HepG2 (cell line): Measurements from ENCODE around the gene WWP2. TPM values are rescaled to one million over a fixed set of nuclear protein-coding genes. Genes with fewer than 3 reads are reported as not detected.

ENCODE experiments used
- ATAC-seq: fragments of 200-7000 bp; cut with Tn5 transposase; 3 replicates; pipeline ENCODE4 v1.9.1; 2020; ENCODE audit warnings: mild to moderate bottlenecking, moderate library complexity
- BruUV-seq: library from RNA; stranded (reverse); fragments of 400-500 nt; replicated peaks from 2 replicates; lab custom pipeline; 2021; lab: Mats Ljungman, UMichigan
- CTCF ChIA-PET: fragments of 300-600 bp; formaldehyde crosslinking; extraction: SDS; loops from one replicate; lab custom pipeline; 2021; ENCODE audit warnings: low total read pairs, inconsistent platforms, low intra/inter-chr PET ratio; lab: Yijun Ruan, JAX
- POLR2A ChIA-PET: fragments of 350-600 bp; sonication (Branson Sonifier 250); formaldehyde crosslinking; loops from one replicate; lab custom pipeline; 2020; ENCODE audit warnings: antibody characterized with exemption, inconsistent platforms; lab: Yijun Ruan, JAX
- DNase-seq: peaks from one replicate; pipeline ENCODE4 v3.0.0-alpha.2; 2015; ENCODE audit warnings: low spot score
- FAIRE-seq: peaks from 3 replicates; lab custom pipeline; 2011; peaks lifted over from hg19 to GRCh38; lab: Jason Lieb, UNC
- H2AFZ ChIP-seq: one replicate; pipeline ENCODE4 v1.6.1; 2011; ENCODE audit warnings: low read length, inconsistent platforms
- H3K27ac ChIP-seq: fragments of 300-600 bp; 3 replicates; pipeline ENCODE4 v1.8.0; 2011; ENCODE audit warnings: mixed run types, mild to moderate bottlenecking, mixed read lengths, low read length, inconsistent platforms; ENCODE audit not compliant: insufficient read depth; ENCODE audit errors: extremely low read length
- H3K27me3 ChIP-seq, 2 experiments: fragments of 200-600 bp in 1 of 2; 2 replicates in 1 of 2; 3 replicates in 1 of 2; pipeline versions ENCODE4 v1.6.0 to v1.8.0; 2011; ENCODE audit warnings: low read length in 2 of 2, mild to moderate bottlenecking in 2 of 2, moderate library complexity in 2 of 2, inconsistent platforms in 1 of 2; ENCODE audit not compliant: insufficient read depth in 2 of 2, control insufficient read depth in 1 of 2
- H3K36me3 ChIP-seq, 2 experiments: fragments of 200-600 bp in 1 of 2; replicated peaks in 1 of 2; 2 replicates in 1 of 2; 3 replicates in 1 of 2; pipeline versions ENCODE4 v1.5.1 to v1.8.0; 2011; ENCODE audit warnings: low read length in 2 of 2, inconsistent platforms in 1 of 2; ENCODE audit not compliant: insufficient read depth in 2 of 2, control insufficient read depth in 1 of 2
- H3K4me1 ChIP-seq: 2 replicates; pipeline ENCODE4 v1.5.1; 2012; ENCODE audit warnings: low read length, inconsistent platforms; ENCODE audit not compliant: insufficient read depth
- H3K4me2 ChIP-seq: 2 replicates; pipeline ENCODE4 v1.6.0; 2011; ENCODE audit warnings: low read depth, low read length, inconsistent platforms
- H3K4me3 ChIP-seq, 3 experiments: fragments of 200-600 bp in 1 of 3; sonication (generic), shearing (Covaris generic) in 1 of 3; replicated peaks in 1 of 3; 2 replicates each; pipeline ENCODE4 v1.5.1; 2011 to 2016; ENCODE audit warnings: low read length in 3 of 3, inconsistent platforms in 2 of 3, low read depth in 2 of 3, mild to moderate bottlenecking in 2 of 3, control low read depth in 1 of 3, mixed read lengths in 1 of 3; ENCODE audit not compliant: insufficient read depth in 1 of 3
- H3K79me2 ChIP-seq: one replicate; pipeline ENCODE4 v1.6.1; 2011; ENCODE audit warnings: low read length, inconsistent platforms; ENCODE audit not compliant: insufficient read depth
- H3K9ac ChIP-seq: 2 replicates; pipeline ENCODE4 v1.6.0; 2011; ENCODE audit warnings: mild to moderate bottlenecking, low read depth, low read length, inconsistent platforms; ENCODE audit not compliant: insufficient read depth
- H3K9me3 ChIP-seq: 2 replicates; pipeline ENCODE4 v1.5.1; 2012; ENCODE audit warnings: mild to moderate bottlenecking, low read length
- H4K20me1 ChIP-seq: 2 replicates; pipeline ENCODE4 v1.6.0; 2011; ENCODE audit warnings: inconsistent platforms, mild to moderate bottlenecking, low read length, moderate library complexity; ENCODE audit not compliant: insufficient read depth
- HDAC1 ChIP-seq: sonication (generic); formaldehyde crosslinking; IDR thresholded peaks from 2 replicates; pipeline ENCODE4 v1.5.1; 2020; ENCODE audit warnings: mild to moderate bottlenecking, missing genetic modification reagents
- HDAC6 ChIP-seq: fragments of 200-600 bp; sonication (generic); IDR thresholded peaks from 2 replicates; pipeline ENCODE4 v1.7.0; 2017; ENCODE audit warnings: mild to moderate bottlenecking, antibody characterized with exemption, low read length, low read depth
- HNRNPH1 ChIP-seq: fragments of 200-400 bp; formaldehyde crosslinking; optimal IDR thresholded peaks from 2 replicates; pipeline ENCODE3; 2017; ENCODE audit warnings: mild to moderate bottlenecking, low read depth, low read length
- JDP2 ChIP-seq: sonication (generic); formaldehyde crosslinking; IDR thresholded peaks from 2 replicates; pipeline ENCODE4 v1.8.1; 2022; ENCODE audit warnings: missing genetic modification reagents, borderline replicate concordance
- KMT2B ChIP-seq: IDR thresholded peaks from 2 replicates; pipeline ENCODE4 v1.6.1; 2016; ENCODE audit warnings: missing genetic modification reagents, missing compliant biosample characterization
- POLR2G ChIP-seq: fragments of 200-400 bp; formaldehyde crosslinking; IDR thresholded peaks from 2 replicates; pipeline ENCODE4 v1.6.1; 2018; ENCODE audit warnings: mild to moderate bottlenecking, low read depth, low read length, moderate library complexity
- RARA ChIP-seq: IDR thresholded peaks from 2 replicates; pipeline ENCODE4 v1.6.1; 2016; ENCODE audit warnings: missing genetic modification reagents, missing compliant biosample characterization
- SNAPC4 ChIP-seq: sonication (generic); formaldehyde crosslinking; IDR thresholded peaks from 2 replicates; pipeline ENCODE4 v1.4.0; 2020; ENCODE audit warnings: mild to moderate bottlenecking, missing genetic modification reagents
- ZNF160 ChIP-seq: sonication (generic); formaldehyde crosslinking; IDR thresholded peaks from 2 replicates; pipeline ENCODE4 v1.8.0; 2022; ENCODE audit warnings: mild to moderate bottlenecking, inconsistent platforms, missing genetic modification reagents
- WGBS: methylation state at CpG from one replicate; pipeline ENCODE4 v1.1.6; 2017; ENCODE audit warnings: low lambda C conversion rate; 5-methylcytosine and 5-hydroxymethylcytosine counted together
- in situ Hi-C: cut with HindIII; loops from 2 replicates; pipeline ENCODE4 v1.10.0; 2017; ENCODE audit warnings: low pct_unique_long_range_greater_than_20kb; ENCODE audit not compliant: extremely low pct_ligation_motif_present
- intact Hi-C: fragments of 100-400 bp; cut with micrococcal nuclease; formaldehyde crosslinking; loops from one replicate; pipeline ENCODE4 v1.10.0; 2022; ENCODE audit not compliant: unreplicated experiment
- polyA plus RNA-seq, 8 experiments: library from polyadenylated mRNA; depleted of rRNA in 3 of 8; stranded (reverse) in 7 of 8; unstranded in 1 of 8; fragments of >200 nt; fragmentation: Illumina TruSeq in 4 of 8; extraction: Trizol in 4 of 8; gene quantifications; 2 replicates each; pipeline versions ENCODE4 v1.2.1 to v1.2.3, GENCODE V29; 2011 to 2016; ENCODE audit warnings: low read depth in 4 of 8, missing spikeins in 1 of 8, mixed read lengths in 1 of 8; ENCODE audit not compliant: insufficient read depth in 1 of 8
- total RNA-seq, 5 experiments: library from RNA; depleted of rRNA; stranded (reverse); fragments of >200 nt; fragmentation: Illumina TruSeq; extraction: Trizol; gene quantifications; 2 replicates each; pipeline ENCODE4 v1.2.3, GENCODE V29; 2016; ENCODE audit warnings: low read depth in 1 of 5
- TF ChIP-seq, protein P1 (sequence below): IDR thresholded peaks from 2 replicates; pipeline ENCODE4 v1.6.1; 2016; ENCODE audit warnings: low read depth, control low read depth

The WWP2 gene
- total and polyA plus RNA-seq, 2 of the 13 experiments (the other 11 are each of a cell fraction or from before 2014, with no cell fraction given) = 11.4 to 28.2 TPM

DNA sequence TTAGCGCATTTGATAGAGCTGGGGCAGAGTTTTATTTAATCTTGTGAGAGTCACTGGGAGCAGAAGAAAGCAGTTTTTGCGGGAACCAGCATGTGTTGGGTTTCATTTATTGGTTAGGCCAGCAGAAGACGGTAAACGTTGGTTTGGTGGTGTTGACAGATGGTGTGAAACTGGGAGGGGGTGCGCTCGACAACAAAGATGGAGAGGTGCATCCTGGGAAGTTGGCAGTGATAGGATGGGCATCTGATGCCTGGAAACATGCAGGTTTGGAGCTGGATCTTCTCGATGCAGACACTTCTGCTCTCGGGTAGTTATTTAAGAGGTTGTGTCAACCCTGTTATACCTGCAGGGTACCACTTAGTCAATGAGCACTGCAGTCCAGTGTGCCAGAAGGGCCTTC lies 164.1 kb downstream of the WWP2 start:
- no peak for FAIRE-seq
- TF ChIP-seq ZNF160 (no peak), KMT2B (CRISPR knock-in tag) (no peak), POLR2G (no peak), JDP2 (no peak), RARA (CRISPR knock-in tag) (no peak), HDAC1 (CRISPR knock-in tag) (no peak), SNAPC4 (CRISPR knock-in tag) (no peak), HNRNPH1 (no peak), HDAC6 (no peak)
- TF ChIP-seq, protein P1, sequence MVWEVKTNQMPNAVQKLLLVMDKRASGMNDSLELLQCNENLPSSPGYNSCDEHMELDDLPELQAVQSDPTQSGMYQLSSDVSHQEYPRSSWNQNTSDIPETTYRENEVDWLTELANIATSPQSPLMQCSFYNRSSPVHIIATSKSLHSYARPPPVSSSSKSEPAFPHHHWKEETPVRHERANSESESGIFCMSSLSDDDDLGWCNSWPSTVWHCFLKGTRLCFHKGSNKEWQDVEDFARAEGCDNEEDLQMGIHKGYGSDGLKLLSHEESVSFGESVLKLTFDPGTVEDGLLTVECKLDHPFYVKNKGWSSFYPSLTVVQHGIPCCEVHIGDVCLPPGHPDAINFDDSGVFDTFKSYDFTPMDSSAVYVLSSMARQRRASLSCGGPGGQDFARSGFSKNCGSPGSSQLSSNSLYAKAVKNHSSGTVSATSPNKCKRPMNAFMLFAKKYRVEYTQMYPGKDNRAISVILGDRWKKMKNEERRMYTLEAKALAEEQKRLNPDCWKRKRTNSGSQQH (CRISPR knock-in tag) = no peak
- CTCF ChIA-PET = no interaction called here

More for the DNA sequence above, 164.1 kb downstream of the WWP2 start:
- DNase-seq (no peak), ATAC-seq (no peak)
- Histone ChIP-seq H3K27me3 (no peaks in the 10 kb centered on the region), H3K27ac (no peak overlapping the region), H3K79me2 (no peaks in the 10 kb centered on the region), H3K4me2 (no peak overlapping the region), H2AFZ (no peak overlapping the region), H3K36me3 (peaks cover 8 to 17% of the 10 kb centered on the region in 2 experiments; a peak in 4 of 5 replicates), H4K20me1 (no peaks in the 10 kb centered on the region), H3K4me3 (no peak overlapping the region), H3K9me3 (no peaks in the 10 kb centered on the region), H3K9ac (no peak overlapping the region), H3K4me1 (peaks cover 45% of the 10 kb centered on the region)
- in situ Hi-C loops = loop anchor here (5.0 kb wide), 1 partner anchor 129 kb away; no protein-coding TSS in a partner anchor
- intact Hi-C loops = no loop called here
- POLR2A ChIA-PET = no interaction called here
- WGBS = 93% methylated on average over 8 of the region's 8 CpGs
- BruUV-seq = no TSS peak
